ENCODE measurements around the gene ATP10D.

The ATP10D gene

GRCh38 chr4:47590325-47590724 is 105.2 kb downstream of the ATP10D start:
- DNase-seq (ENCODE audit: low spot score) = no peak

GRCh38 chr4:47597696-47598095 is 112.6 kb downstream of the ATP10D start:
- no peak for DNase-seq (ENCODE audit: low spot score)

- DNase-seq (ENCODE audit: low spot score) = no peak
Observed at GRCh38 chr4:47598320-47598719, 113.2 kb downstream of the ATP10D start.

- DNase-seq (ENCODE audit: low spot score) = no peak
Observed at GRCh38 chr4:47598896-47599295, 113.8 kb downstream of the ATP10D start.

GRCh38 chr4:47606482-47606881 is 121.4 kb downstream of the ATP10D start:
- DNase-seq (ENCODE audit: low spot score) = no peak

- DNase-seq (ENCODE audit: low spot score) = no peak
Observed at GRCh38 chr4:47612116-47613023, 127.3 kb downstream of the ATP10D start.

- no peak for DNase-seq (ENCODE audit: low spot score)
Observed at GRCh38 chr4:47615385-47615784, 130.3 kb downstream of the ATP10D start.

GRCh38 chr4:47617607-47618006 is 132.5 kb downstream of the ATP10D start:
- DNase-seq (ENCODE audit: low spot score) = no peak

GRCh38 chr4:47619691-47620090 is 134.6 kb downstream of the ATP10D start:
- no peak for DNase-seq (ENCODE audit: low spot score)

GRCh38 chr4:47621181-47621580 is 136.1 kb downstream of the ATP10D start:
- no peak for DNase-seq (ENCODE audit: low spot score)

- DNase-seq (ENCODE audit: low spot score) = no peak
Observed at GRCh38 chr4:47624031-47624441, 139.0 kb downstream of the ATP10D start.

- no peak for DNase-seq (ENCODE audit: low spot score)
Observed at GRCh38 chr4:47631161-47631560, 146.1 kb downstream of the ATP10D start.

GRCh38 chr4:47639531-47639930 is 154.5 kb downstream of the ATP10D start:
- DNase-seq (ENCODE audit: low spot score) = no peak

GRCh38 chr4:47640911-47641310 is 155.8 kb downstream of the ATP10D start:
- no peak for DNase-seq (ENCODE audit: low spot score)

GRCh38 chr4:47641755-47642154 is 156.7 kb downstream of the ATP10D start:
- no peak for DNase-seq (ENCODE audit: low spot score)

GRCh38 chr4:47642191-47642830 is 157.2 kb downstream of the ATP10D start:
- DNase-seq (ENCODE audit: low spot score) = no peak
